ENCODE results near the gene SPATA6L.

DNA sequence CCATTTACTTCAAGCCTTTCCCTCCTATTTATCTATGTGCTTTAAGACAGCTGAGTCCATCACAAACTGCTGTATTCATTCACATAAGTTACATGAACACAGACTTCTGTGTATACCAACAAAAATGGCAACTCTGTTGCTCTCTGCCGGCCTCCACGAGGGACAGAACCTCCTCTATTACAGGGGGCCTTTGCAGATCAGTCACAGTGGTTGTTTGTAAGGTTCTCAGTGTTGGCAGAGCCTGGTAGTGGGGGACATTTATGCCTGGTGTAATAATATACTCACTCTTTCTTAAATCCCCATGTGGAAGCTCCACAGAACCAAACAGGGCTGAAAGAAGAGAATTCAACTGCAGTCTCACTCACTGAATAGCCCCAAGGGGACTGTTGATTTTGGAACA is 99.5 kb downstream of the SPATA6L start:
- TF ChIP-seq, protein P1, sequence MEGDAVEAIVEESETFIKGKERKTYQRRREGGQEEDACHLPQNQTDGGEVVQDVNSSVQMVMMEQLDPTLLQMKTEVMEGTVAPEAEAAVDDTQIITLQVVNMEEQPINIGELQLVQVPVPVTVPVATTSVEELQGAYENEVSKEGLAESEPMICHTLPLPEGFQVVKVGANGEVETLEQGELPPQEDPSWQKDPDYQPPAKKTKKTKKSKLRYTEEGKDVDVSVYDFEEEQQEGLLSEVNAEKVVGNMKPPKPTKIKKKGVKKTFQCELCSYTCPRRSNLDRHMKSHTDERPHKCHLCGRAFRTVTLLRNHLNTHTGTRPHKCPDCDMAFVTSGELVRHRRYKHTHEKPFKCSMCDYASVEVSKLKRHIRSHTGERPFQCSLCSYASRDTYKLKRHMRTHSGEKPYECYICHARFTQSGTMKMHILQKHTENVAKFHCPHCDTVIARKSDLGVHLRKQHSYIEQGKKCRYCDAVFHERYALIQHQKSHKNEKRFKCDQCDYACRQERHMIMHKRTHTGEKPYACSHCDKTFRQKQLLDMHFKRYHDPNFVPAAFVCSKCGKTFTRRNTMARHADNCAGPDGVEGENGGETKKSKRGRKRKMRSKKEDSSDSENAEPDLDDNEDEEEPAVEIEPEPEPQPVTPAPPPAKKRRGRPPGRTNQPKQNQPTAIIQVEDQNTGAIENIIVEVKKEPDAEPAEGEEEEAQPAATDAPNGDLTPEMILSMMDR (conservative IDR thresholded peaks at IDR 0.05; ENCODE audit: low read length): no peak
- TF ChIP-seq EZH2phosphoT487 (IDR thresholded peaks at IDR 0.05; ENCODE audit: borderline replicate concordance): no peak

Data from Loucy (cell line).